ENCODE data around the gene CDC45. TPM values are rescaled to one million over a fixed set of nuclear protein-coding genes. Genes with fewer than 3 reads are reported as not detected.

CDC45 gene
- polyA plus RNA-seq, 1 donor (not counting 4 experiments of a cell fraction or from before 2014, with no cell fraction given) = 22.7 TPM

DNA sequence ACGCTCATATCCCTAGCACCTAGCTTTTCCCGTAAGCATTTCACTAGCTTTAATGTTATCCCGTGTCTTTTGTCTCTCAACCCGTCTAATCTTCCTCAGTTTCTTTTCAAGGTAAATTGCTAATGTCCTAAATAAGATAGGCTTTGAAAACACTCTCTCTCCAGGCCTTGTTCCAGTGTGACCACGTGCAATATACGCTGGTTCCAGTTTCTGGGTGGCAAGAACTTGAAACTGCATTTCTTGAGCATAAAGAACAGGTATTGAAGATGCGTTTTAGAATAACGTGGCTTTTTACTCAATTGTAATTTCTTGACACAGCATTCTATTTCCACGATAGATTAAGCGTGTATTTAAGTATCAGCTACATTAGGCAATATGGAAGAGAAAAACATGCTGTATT is 1.1 kb downstream of the CDC45 start:
- Histone ChIP-seq H3K9me1 (ENCODE audit: control insufficient read depth, extremely low read depth, insufficient read depth, low read length) (no peaks in the 10 kb centered on the region), H3K9ac (ENCODE audit: control insufficient read depth, extremely low read depth, insufficient read depth, low read length) (peak overlapping the region; percentile 100), H3K4me3 (ENCODE audit: control insufficient read depth in 2 of 3, extremely low read depth in 1 of 3, insufficient read depth in 2 of 3, low read depth in 1 of 3, low read length in 3 of 3) (peak overlapping the region in 2 of 3 experiments; percentile 0 to 98), H3K4me1 (ENCODE audit: control insufficient read depth, extremely low read depth, insufficient read depth, low read length) (peaks cover 30% of the 10 kb centered on the region), H3K36me3 (ENCODE audit: control insufficient read depth in 2 of 2, extremely low read depth in 1 of 2, insufficient read depth in 2 of 2, low read length in 2 of 2) (peaks cover 1 to 13% of the 10 kb centered on the region in 2 experiments), H3K27ac (ENCODE audit: control insufficient read depth, insufficient read depth, low read length) (peak overlapping the region; percentile 10), H2AFZ (ENCODE audit: control insufficient read depth, low read length) (peak overlapping the region; percentile 21), H3K9me3 (ENCODE audit: control insufficient read depth, low read depth, low read length) (no peaks in the 10 kb centered on the region), H4K20me1 (ENCODE audit: control insufficient read depth, extremely low read depth, insufficient read depth, low read length) (peaks cover 3% of the 10 kb centered on the region), H3K79me2 (ENCODE audit: control insufficient read depth, insufficient read depth, low read length) (peaks cover 39% of the 10 kb centered on the region), H3K27me3 (ENCODE audit: control insufficient read depth, extremely low read depth, insufficient read depth, low read length) (no peaks in the 10 kb centered on the region), H3K4me2 (ENCODE audit: control insufficient read depth, extremely low read depth, insufficient read depth, low read depth, low read length) (peak overlapping the region; percentile 95)
- TF ChIP-seq, protein P1, sequence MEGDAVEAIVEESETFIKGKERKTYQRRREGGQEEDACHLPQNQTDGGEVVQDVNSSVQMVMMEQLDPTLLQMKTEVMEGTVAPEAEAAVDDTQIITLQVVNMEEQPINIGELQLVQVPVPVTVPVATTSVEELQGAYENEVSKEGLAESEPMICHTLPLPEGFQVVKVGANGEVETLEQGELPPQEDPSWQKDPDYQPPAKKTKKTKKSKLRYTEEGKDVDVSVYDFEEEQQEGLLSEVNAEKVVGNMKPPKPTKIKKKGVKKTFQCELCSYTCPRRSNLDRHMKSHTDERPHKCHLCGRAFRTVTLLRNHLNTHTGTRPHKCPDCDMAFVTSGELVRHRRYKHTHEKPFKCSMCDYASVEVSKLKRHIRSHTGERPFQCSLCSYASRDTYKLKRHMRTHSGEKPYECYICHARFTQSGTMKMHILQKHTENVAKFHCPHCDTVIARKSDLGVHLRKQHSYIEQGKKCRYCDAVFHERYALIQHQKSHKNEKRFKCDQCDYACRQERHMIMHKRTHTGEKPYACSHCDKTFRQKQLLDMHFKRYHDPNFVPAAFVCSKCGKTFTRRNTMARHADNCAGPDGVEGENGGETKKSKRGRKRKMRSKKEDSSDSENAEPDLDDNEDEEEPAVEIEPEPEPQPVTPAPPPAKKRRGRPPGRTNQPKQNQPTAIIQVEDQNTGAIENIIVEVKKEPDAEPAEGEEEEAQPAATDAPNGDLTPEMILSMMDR (optimal IDR thresholded peaks at IDR 0.05 in 1 of 3, IDR thresholded peaks at IDR 0.05 in 1 of 3, conservative IDR thresholded peaks at IDR 0.05 in 1 of 3; ENCODE audit: extremely low read depth in 1 of 3, insufficient read depth in 2 of 3, low read length in 3 of 3) = no peak
- no peak for TF ChIP-seq EZH2 (IDR thresholded peaks at IDR 0.05; ENCODE audit: low read length)
- dilution Hi-C loops (cut with MboI; ENCODE audit: extremely low pct_ligation_motif_present, low sequenced_read_pairs) = no loop called here
- DNase-seq (ENCODE audit: low read depth, low spot score) (no peak), FAIRE-seq (no peak)

DNA sequence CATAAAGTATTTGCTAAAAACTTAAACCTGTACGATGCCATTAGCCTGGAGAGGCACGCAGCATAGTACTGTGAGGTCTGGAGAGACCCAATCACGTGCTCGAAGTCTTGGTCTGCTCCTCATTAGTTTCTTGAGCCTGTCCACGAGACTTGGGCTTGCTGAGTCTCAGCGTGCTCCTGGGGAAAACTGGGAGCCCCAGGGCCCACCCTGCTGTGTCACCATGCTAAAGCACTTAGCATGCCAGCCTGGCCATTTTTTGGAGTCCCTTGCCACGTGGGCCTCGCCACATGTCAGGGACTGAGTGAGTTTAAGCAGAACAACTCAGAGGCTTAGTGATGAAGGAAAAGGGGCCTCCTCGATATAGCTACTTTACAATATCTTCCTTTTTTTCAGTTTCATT is 2.6 kb downstream of the CDC45 start:
- Histone ChIP-seq H3K79me2 (ENCODE audit: control insufficient read depth, insufficient read depth, low read length) (peaks cover 27% of the 10 kb centered on the region), H2AFZ (ENCODE audit: control insufficient read depth, low read length) (no peak overlapping the region), H3K9me1 (ENCODE audit: control insufficient read depth, extremely low read depth, insufficient read depth, low read length) (no peaks in the 10 kb centered on the region), H4K20me1 (ENCODE audit: control insufficient read depth, extremely low read depth, insufficient read depth, low read length) (peaks cover 3% of the 10 kb centered on the region), H3K4me1 (ENCODE audit: control insufficient read depth, extremely low read depth, insufficient read depth, low read length) (peaks cover 20% of the 10 kb centered on the region), H3K27me3 (ENCODE audit: control insufficient read depth, extremely low read depth, insufficient read depth, low read length) (no peaks in the 10 kb centered on the region), H3K27ac (ENCODE audit: control insufficient read depth, insufficient read depth, low read length) (no peak overlapping the region), H3K9ac (ENCODE audit: control insufficient read depth, extremely low read depth, insufficient read depth, low read length) (no peak overlapping the region), H3K4me3 (ENCODE audit: control insufficient read depth in 2 of 3, extremely low read depth in 1 of 3, insufficient read depth in 2 of 3, low read depth in 1 of 3, low read length in 3 of 3) (no peak overlapping the region), H3K36me3 (ENCODE audit: control insufficient read depth in 2 of 2, extremely low read depth in 1 of 2, insufficient read depth in 2 of 2, low read length in 2 of 2) (peaks cover 1 to 13% of the 10 kb centered on the region in 2 experiments), H3K4me2 (ENCODE audit: control insufficient read depth, extremely low read depth, insufficient read depth, low read depth, low read length) (no peak overlapping the region), H3K9me3 (ENCODE audit: control insufficient read depth, low read depth, low read length) (no peaks in the 10 kb centered on the region)
- TF ChIP-seq EZH2 (IDR thresholded peaks at IDR 0.05; ENCODE audit: low read length) = no peak
- TF ChIP-seq, protein P1 (optimal IDR thresholded peaks at IDR 0.05 in 1 of 3, IDR thresholded peaks at IDR 0.05 in 1 of 3, conservative IDR thresholded peaks at IDR 0.05 in 1 of 3; ENCODE audit: extremely low read depth in 1 of 3, insufficient read depth in 2 of 3, low read length in 3 of 3) = no peak
- FAIRE-seq (no peak), DNase-seq (ENCODE audit: low read depth, low spot score) (no peak)
- dilution Hi-C loops (cut with MboI; ENCODE audit: extremely low pct_ligation_motif_present, low sequenced_read_pairs) = no loop called here
